T-helper 9 cell (primary cell): ENCODE results near the gene UGT1A8.
"Not testable (repeated sequence)": the region's sequence is repeated elsewhere in the genome, so short reads cannot be mapped to it uniquely, and the experiment has no call there.

ENCODE experiments used
- DNase-seq: peaks from one replicate; pipeline ENCODE4 v3.0.0-alpha.2; 2020

Gene UGT1A8

DNA sequence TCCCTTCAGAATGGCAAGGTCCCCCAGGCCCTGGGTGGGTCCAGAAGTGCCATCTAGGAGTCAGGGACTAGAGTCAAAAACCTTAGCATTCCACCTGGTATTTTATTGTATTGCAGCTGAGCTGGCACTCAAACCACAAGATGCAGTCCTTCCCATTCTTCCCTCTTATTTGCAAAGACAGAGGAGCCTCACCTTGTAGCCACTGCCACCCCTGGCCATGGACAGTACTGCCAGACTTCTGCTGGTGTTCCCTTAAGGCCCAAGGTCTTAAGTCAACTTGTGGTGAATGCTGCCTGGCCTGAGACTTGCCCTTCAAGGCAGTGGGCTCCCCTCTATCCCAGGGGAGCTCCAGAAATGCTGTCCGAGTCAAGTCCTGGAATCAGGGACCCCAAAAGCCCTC is 25.7 kb downstream of the UGT1A8 start:
- no peak for DNase-seq

DNA sequence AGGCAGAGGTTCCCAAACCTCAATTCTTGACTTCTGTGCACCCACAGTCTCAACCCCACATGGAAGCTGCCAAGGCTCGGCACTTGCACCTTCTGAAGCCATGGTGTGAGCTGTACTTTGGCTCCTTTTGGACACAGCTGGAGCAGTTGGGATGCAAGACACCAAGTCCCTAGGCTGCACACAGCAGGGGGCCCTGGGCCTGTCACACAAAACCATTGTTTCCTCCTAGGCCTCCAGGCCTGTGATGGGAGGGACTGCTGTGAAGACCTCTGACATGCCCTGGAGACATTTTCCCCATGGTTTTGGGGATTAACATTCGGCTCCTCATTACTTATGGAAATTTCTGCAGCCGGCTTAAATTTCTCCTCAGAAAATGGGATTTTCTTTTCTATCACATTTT is 28.6 kb downstream of the UGT1A8 start:
- DNase-seq = not testable (repeated sequence)

DNA sequence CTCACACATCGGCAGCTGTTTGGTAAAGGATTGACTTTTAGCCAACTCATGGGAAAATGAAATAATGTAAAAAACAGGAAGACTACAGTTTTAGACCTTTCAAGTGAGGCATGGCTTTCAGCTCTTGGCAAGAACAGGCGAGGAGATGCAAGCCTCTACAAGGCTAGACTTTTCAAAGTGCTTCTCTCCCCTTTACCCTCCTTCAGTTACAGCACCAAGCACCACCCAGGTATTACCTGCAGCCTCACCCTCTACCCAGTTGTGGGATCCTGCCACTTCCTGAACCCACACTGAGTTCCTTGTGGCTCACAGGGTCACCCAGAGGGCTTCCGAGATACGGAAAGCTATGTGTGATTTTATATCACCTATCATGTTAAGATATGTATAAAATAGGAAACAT is 33.5 kb downstream of the UGT1A8 start:
- DNase-seq = no peak

DNA sequence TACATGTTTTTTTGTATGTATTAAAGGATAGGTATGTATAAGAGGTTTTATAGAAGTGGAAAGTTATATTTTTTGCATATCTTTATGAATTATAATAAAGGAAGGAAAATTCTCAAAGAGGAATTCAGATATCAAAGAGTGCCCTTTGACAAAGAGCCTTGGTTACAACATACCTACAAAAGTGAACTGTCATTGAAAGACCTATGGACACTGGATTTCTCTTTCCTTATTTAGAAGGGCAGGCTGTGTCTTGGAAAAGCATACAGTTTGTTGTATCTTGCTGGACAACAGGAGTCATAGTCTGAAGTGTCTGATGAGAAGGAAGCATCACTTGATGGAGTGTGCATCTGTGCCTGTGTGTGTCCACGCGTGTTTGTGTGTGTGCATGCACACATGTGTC is 34.0 kb downstream of the UGT1A8 start:
- no peak for DNase-seq

DNA sequence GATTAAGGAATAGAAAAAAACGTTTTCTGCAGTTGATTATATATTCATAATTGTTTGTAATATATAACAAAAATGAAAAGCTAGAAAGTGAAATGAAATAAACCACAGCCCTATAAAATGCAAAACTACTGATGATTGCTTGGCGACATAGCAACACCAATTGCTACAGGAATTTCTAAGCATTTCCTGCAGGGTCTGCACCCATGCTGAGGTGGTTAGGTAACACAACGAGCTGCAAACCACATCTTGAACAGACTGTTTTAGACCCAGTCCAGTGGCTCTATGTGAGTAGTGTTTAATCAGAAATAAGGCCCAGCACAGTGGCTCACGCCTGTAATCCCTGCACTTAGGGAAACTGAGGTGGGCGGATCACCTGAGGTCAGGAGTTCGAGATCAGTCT is 37.1 kb downstream of the UGT1A8 start:
- no peak for DNase-seq

DNA sequence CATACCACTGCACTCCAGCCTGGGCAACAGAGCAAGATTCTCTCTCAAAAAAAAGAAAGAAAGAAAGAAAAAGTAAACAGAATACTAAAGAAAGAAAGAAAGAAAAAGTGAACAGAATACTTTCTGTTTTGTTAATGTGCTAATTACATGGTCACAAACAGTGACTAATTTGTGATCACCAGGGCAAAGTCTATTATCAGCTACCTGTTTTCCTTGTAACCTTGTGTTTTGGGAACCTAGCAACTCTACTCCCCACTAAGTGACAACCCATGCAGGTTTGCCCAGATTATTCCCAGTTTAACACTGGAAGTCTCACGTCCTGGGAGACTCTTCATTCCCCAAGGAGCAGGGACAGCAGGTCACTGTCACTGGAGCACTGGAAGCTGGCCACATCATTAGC is 37.6 kb downstream of the UGT1A8 start:
- DNase-seq = no peak

DNA sequence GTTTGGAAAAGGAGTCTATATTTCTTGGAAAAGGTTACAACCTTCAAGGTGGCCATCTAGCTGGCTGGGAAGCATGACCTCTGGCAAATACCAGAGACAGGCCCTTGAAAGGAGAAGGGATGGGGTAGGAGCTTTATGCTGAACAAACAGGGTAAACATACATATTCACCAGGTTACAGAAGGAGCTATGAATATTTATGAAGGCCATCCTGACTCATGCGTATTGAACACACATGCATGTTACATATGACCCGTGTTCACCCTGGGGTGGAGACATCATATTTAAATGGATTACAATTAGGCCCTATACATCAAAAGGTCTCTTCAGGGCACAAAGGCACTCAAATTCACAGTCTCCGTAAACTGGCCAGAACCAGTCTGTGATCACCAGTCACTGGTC is 38.5 kb downstream of the UGT1A8 start:
- not testable (repeated sequence) for DNase-seq

DNA sequence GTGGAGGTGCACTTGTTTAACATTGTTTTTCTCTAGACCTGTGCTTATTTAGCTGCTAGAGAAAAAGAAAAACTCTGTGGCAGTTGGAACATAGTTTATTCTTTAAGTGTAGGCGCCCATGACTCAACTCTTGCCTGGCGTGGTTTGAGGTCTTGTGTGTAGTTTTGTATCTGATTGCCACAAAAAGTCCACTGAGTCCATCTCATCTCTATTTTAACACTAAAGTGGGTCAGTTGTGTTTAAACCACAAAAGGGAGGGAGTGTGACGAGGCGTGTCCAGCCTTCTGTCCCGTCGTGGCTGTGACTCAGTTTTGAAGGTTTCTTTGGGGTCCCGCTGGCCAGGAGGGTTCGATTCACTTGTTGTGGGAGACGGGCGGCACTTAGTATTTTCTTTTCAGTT is 39.0 kb downstream of the UGT1A8 start:
- DNase-seq = no peak

DNA sequence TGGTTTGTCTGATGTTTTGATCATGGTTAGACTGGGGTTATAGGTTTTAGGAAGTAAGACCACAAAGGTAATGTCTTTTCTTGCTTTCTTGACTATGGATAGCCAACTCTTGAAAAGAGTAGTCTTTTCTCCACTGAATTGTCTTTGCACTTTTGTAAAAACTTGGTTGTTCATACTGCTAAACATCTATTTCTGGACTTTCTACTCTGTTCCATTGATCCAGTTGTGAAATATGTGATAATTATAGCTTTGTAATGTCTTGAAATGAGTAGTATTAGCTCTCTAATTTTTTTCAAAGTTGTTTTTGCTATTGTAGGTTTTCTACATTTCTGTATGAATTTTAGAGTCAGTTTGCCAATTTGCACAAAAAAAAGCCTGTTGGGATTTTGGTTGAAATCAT is 41.2 kb downstream of the UGT1A8 start:
- DNase-seq = no peak

DNA sequence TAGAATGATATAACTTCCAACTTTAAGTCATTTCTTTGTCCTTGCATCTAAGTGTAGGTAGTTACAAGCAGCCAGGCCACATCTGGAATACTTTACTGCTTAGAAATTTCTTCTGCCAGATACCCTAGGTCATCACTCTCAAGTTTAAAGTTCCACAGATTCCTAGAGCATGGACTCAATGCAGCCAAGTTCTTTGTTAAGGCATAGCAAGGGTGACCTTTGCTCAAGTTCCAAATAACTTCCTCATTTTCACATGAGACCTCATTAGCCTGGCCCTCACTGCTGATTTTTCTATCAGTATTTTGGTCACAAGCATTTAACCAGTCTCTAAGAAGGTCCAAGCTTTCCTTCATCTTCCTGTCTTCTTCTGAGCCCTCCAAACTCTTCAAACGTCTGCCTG is 46.5 kb downstream of the UGT1A8 start:
- no peak for DNase-seq

DNA sequence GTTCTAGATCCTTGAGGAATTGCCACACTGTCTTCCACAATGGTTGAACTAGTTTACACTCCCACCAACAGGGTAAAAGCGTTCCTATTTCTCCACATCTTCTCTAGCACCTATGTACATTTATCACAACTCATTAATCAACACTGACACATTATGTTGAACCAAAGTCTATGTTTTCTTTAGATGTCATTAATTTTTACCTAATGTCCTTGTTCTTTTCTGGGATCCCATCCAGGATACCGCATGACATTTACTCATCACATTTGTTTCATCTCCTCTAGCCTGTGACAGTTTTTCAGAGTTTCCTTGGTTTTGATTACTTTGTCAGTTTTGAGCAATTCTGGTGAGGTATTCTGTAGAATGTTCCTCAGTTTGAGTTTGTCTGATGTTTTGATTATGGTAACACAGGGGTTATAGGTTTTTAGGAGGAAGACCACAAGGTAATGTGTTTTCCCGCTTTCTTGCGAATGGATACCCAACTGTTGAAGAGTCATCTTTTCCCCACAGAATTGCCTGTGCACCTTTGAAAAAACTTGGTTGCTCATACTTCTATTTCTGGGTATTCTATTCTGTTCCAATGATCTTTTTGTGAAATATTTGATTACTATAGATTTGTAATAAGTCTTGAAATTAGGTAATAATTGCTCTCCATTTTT is 51.3 kb downstream of the UGT1A8 start:
- DNase-seq = no peak

DNA sequence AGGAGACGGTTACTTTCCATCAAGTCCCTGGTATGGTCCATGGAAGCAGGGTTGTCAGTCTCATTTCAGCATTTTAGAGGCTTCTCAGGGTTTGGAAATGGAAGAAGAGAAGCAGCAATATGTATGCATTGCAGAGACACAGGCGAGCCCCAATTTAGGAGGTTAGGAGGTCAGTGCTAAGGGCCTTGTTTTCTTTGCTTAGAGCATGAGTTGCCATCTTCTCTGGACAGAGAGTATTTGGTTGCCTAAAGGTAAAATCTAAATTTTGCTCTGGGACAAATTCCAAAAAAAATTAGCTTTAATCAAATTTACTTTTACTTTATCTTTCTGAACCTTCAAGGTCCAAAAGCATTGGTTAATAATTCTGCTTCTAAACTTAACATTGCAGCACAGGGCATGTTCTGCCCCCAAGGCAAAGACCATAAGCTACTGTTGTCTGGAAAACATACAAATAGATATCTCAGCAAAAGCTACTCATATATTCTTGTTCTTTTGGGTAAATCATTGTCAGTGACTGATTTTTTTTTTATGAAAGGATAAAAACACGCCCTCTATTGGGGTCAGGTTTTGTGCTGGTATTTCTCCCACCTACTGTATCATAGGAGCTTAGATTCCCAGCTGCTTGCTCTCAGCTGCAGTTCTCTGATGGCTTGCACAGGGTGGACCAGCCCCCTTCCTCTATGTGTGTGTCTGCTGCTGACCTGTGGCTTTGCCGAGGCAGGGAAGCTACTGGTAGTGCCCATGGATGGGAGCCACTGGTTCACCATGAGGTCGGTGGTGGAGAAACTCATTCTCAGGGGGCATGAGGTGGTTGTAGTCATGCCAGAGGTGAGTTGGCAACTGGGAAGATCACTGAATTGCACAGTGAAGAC is 54.1 kb downstream of the UGT1A8 start, which contains the start of gene UGT1A9:
Gene UGT1A9, plus strand, starts transcription at position 609 of the 872 bp plus-strand sequence. Its CDS starts 37 bp downstream, at position 646.
- DNase-seq = no peak

DNA sequence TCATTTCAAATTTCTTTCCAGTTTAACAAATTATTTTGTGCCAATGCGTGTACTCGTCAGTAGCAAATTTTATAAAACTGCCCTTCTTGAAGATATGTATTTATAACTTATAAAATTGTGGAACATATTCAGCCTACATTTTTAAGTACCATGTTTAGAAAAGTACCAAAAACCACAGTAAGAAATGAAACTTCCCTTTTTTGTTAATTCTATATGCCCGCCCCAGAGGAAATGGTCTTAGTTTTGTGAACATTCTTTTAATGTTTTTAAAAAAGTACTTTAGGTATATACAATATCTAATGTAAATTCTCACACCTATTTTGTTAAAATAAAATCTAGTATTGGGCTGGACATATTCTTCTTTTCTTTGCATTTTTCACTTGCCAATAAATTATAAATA is 55.5 kb downstream of the UGT1A8 start:
- DNase-seq = no peak

DNA sequence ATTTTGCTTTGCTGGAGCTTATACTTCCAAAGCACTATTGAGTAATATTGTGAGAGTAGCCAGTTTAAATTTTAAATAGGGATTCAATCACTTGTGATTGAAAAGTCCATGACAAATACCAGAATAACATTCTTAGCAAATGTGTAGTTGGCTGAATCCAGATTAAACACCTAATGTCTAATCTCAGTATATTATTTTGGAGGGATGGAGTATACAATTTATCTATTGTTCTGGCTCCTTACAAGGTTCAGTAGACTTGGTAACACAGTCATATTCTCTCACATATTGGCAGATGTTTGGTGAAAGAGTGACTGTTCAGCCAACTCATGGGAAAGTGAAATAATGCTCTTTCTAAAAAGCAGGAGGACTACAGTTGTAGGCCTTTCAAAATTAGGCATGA is 56.5 kb downstream of the UGT1A8 start:
- no peak for DNase-seq

DNA sequence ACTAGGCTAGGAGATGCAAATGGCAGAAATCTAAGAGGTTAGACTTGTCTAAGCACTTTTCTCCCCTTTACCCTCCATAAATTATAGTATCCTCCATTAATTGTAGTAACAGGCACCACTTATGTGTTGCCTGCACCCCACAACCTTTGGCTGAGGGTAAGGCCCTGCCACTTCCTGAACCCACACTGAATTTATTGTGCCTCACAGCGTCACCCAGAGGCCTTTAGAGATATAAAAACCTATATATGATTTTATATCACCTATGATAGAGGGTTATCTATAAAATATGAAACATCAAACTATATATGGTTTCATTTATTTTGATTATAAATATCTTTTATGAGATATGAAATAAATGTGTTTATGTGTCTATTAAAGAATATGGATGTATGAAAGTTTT is 56.9 kb downstream of the UGT1A8 start:
- DNase-seq = no peak

DNA sequence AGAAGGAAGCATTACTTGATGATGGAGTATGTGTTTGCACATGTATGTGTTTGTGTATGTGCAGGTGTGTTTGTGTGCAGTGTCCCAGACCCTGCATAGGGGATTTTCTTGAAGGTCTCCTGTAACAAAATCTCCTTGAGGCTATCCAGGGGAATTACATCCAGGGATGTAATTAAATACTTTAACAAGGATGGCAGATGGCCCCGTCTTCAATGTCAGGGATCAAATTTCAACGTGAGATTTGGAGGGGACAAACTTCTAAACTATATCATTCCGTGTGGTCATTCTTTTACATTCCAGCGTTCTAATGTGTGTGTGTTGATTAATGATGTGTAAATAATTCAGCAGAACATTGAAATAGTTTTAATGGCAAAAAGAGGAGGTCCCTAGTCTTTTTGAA is 57.6 kb downstream of the UGT1A8 start:
- no peak for DNase-seq

DNA sequence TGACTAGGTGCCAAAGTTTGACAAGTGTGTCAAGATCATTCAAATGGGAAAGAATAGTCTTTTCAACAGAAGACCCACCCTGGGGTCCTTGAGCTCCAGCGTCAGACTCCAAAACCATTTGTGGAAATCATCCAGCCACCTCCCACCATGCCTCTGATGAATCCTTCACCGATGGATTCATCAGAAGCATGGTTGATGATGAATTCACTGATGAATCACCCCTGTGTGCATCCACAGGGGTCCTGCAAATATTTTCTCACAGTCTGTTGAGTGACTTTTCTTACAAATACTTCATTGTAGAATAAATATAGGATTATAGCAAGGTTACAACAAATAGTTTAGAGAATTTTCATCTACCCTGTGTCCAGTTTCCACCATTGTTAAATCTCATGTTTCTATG is 58.6 kb downstream of the UGT1A8 start:
- no peak for DNase-seq

DNA sequence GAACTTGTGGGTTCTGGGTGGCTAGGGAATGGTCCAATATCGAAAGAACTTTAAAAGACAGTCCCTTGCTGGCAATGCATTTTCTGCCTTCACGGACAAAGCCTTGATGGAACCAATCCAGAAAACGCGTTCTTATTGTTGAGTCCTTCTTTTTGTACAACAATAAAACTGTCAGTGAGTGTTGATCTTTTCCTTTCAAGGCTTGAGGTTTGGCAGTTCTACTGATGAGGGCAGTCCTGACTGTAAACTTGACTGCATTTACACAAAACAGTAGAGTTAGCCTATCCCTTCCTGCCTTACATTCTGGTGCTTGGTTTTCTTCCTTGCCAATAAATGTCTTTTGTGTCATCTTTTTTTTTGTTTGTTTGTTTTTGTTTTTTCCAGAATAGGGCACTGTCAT is 61.8 kb downstream of the UGT1A8 start:
- no peak for DNase-seq

DNA sequence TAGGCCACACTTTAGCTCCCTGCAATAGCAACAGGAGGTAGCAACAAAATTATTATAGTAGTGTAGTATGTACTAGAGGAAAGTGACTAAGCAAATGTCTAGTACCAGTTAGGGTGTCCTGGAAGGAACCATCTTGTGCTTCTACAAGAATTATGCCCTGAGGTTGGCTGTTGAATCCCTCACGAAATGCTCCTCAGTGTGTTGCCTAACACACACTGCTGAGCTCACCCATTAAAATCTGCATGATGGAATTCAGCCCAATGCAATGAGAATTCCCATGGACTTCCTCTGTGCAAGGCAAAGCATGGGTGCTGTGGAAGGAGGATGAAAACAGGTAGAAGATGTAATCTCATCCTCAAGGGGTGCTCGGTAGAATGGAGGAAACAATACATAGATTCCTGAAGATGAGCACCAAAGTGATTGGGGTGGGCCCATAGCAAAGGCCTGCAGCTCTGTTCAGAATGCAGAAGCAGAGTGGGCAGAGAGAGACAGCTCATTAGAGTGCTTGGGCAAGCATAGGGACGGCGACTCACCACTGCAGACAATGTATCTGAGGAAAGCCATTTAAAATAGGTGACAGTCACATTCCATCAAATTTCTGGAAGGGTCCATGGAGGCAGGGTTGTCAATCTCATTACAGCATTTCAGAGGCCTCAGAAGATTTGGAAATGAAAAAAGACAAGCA is 63.1 kb downstream of the UGT1A8 start:
- DNase-seq = no peak

DNA sequence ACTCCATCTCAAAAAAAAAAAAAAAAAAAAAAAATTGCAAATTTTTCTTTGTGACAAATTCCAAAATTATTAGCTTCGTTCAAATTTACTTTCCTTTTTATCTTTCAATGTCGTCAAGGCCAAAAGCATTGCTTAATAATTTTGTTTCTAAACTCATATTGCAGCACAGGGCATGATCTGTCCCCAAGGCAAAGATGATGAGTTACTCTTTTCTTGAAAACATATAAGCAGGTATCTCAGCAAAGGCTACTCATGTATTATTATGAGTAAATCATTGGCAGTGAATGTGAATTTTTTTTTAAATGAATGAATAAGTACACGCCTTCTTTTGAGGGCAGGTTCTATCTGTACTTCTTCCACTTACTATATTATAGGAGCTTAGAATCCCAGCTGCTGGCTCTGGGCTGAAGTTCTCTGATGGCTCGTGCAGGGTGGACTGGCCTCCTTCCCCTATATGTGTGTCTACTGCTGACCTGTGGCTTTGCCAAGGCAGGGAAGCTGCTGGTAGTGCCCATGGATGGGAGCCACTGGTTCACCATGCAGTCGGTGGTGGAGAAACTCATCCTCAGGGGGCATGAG is 64.2 kb downstream of the UGT1A8 start, which contains the start of gene UGT1A7:
Gene UGT1A7, plus strand, starts transcription at position 381 of the 579 bp plus-strand sequence. Its CDS starts 37 bp downstream, at position 418.
- no peak for DNase-seq

DNA sequence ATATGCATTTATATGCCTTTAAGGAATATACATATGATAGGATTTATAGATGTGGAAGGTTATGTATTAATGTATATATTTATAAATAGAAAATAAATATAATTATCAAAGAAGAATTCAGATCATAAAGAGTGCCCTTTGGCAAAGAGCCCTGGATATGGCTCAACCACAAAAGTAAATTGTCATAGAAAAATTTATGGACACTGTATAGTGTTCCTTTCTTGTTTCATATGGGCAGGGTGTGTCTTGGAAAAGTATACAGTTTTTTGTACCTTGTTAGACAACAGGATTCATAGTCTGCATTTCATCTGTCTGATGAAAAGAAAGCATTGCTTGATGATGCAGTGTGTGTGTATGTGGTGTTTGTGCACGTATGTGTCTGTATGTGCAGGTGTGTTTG is 67.2 kb downstream of the UGT1A8 start:
- no peak for DNase-seq

DNA sequence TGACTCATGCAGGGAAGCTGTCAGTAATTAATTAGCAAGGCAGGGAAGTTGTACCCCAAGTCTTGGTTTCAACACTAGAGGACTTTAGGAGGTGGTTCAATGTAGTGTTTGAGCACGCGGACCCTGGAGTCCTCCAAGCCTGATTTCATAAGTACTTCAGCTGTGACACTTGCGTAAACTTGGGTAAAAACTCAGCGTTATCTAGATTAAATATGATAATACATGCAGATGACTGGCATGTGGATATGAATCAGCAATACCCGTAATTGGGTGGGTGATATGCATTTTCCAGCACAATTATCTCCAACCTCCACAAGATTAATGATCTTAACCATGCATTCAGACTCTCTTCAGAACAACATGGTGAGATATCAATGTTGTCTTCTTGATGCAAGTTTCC is 69.5 kb downstream of the UGT1A8 start:
- DNase-seq = no peak

DNA sequence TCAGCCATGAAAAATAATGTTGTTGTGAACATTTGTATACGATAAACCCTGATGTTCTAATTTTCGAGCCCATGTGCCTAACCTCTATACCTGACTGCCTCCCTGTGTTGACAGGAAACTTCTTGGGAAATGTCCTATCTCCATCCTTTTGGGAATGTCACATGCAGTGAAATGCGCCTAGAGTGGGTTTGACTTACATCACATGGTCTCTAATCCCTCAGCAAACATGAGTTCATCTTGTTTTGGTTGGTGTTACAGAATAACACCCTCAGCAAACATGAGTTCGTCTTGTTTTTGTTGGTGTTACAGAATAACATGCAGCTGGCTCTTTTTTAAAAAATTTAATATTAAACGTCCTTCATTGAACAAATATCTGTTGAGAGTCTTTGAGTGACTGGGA is 70.9 kb downstream of the UGT1A8 start:
- no peak for DNase-seq
